PC-9 (cell line): ENCODE measurements around the gene EDC3. TPM values are rescaled to one million over a fixed set of nuclear protein-coding genes. Genes with fewer than 3 reads are reported as not detected.

ENCODE experiments used
- BruUV-seq: library from RNA; stranded (reverse); fragments of 400-500 nt; replicated peaks from 2 replicates; lab custom pipeline; 2021; lab: Mats Ljungman, UMichigan
- CTCF ChIA-PET: fragments of 300-600 bp; sonication (Branson Sonifier 250); formaldehyde crosslinking; loops from one replicate; lab custom pipeline; 2022; ENCODE audit warnings: antibody characterized with exemption; lab: Charles Lee
- POLR2A ChIA-PET: fragments of 300-600 bp; sonication (Branson Sonifier 250); formaldehyde crosslinking; loops from one replicate; lab custom pipeline; 2022; ENCODE audit warnings: antibody characterized with exemption; ENCODE audit not compliant: unreplicated experiment; lab: Charles Lee
- DNase-seq, 2 experiments: peaks; one replicate each; pipeline versions ENCODE4 v3.0.0 to v3.0.0-alpha.2; 2015 to 2022; ENCODE audit warnings: mixed read lengths in 1 of 2
- H2AFZ ChIP-seq: fragments of 200-600 bp; sonication (generic); 2 replicates; pipeline ENCODE4 v1.8.1; 2017; ENCODE audit warnings: antibody characterized with exemption
- H3F3A ChIP-seq: fragments of 200-600 bp; sonication (generic); 2 replicates; pipeline ENCODE4 v1.8.1; 2017; ENCODE audit warnings: antibody characterized with exemption, mild to moderate bottlenecking, low read depth; ENCODE audit not compliant: insufficient read depth
- H3K27ac ChIP-seq: fragments of 200-600 bp; sonication (generic); 2 replicates; pipeline ENCODE4 v1.6.1; 2016; ENCODE audit warnings: mixed run types
- H3K27me3 ChIP-seq: fragments of 200-600 bp; sonication (generic); 2 replicates; pipeline ENCODE4 v1.6.1; 2016; ENCODE audit warnings: low read depth, mixed run types; ENCODE audit not compliant: insufficient read depth
- H3K36me3 ChIP-seq: fragments of 200-600 bp; sonication (generic); 2 replicates; pipeline ENCODE4 v1.6.1; 2016; ENCODE audit warnings: low read depth, mixed run types
- H3K4me1 ChIP-seq: fragments of 200-600 bp; sonication (generic); replicated peaks from 2 replicates; pipeline ENCODE4 v1.6.1; 2016; ENCODE audit warnings: mixed run types; ENCODE audit not compliant: insufficient read depth
- H3K4me2 ChIP-seq: fragments of 200-600 bp; sonication (generic); 2 replicates; pipeline ENCODE4 v1.6.1; 2017; ENCODE audit warnings: mixed run types
- H3K4me3 ChIP-seq: fragments of 200-600 bp; sonication (generic); 2 replicates; pipeline ENCODE4 v1.6.1; 2016; ENCODE audit warnings: mixed run types
- H3K79me2 ChIP-seq: fragments of 200-600 bp; sonication (generic); 2 replicates; pipeline ENCODE4 v1.6.1; 2017; ENCODE audit warnings: low read depth, mixed run types
- H3K9me2 ChIP-seq: fragments of 200-600 bp; sonication (generic); 2 replicates; pipeline ENCODE4 v1.8.1; 2017; ENCODE audit warnings: mild to moderate bottlenecking; ENCODE audit not compliant: insufficient read depth
- H3K9me3 ChIP-seq: fragments of 200-600 bp; sonication (generic); 2 replicates; pipeline ENCODE4 v1.8.1; 2016; ENCODE audit warnings: low read depth; ENCODE audit not compliant: insufficient read depth
- H4K20me1 ChIP-seq: fragments of 200-600 bp; sonication (generic); 2 replicates; pipeline ENCODE4 v1.8.1; 2017; ENCODE audit not compliant: insufficient read depth
- CTCF ChIP-seq: fragments of 200-600 bp; sonication (generic); conservative IDR thresholded peaks from 2 replicates; pipeline ENCODE4 v1.6.1; 2017; ENCODE audit warnings: mixed run types, antibody characterized with exemption, mild to moderate bottlenecking, moderate library complexity
- EZH2 ChIP-seq: fragments of 200-600 bp; sonication (generic); IDR thresholded peaks from 2 replicates; pipeline ENCODE4 v1.8.0; 2017; ENCODE audit warnings: antibody characterized with exemption, low read depth
- intact Hi-C: fragments of 100-400 bp; cut with micrococcal nuclease; formaldehyde crosslinking; loops from one replicate; pipeline ENCODE4 v1.10.0; 2022; ENCODE audit not compliant: unreplicated experiment
- total RNA-seq: library from RNA; stranded (reverse); gene quantifications from 2 replicates; pipeline ENCODE4 v1.2.3, GENCODE V29; 2021

EDC3 gene
- total RNA-seq, 1 experiment from 2014 or later, result 46.3 TPM

DNA sequence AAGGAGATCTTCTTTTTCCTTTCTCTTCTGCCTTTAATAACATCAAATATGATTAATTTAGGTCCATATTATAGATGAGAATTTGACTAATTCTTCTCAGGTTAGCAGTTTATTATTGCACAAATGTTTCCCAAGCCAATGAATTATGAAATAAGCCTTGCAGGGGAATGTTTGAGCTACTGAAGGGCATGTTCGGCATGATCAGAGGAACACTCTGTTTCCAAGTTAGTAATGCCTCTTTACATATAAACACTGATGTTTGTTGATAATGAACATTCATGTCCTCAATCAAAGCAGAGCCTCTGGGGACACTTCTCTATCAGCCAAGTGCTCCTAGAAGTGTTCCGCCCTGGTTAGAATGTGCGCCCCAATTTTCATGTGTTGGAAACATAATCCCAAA is 39.5 kb upstream of the EDC3 start:
- Histone ChIP-seq H3K9me3 (no peaks in the 10 kb centered on the region), H3K36me3 (no peaks in the 10 kb centered on the region), H3K4me2 (no peak overlapping the region), H3K4me1 (no peaks in the 10 kb centered on the region), H3F3A (no peaks in the 10 kb centered on the region), H3K9me2 (no peaks in the 10 kb centered on the region), H3K27me3 (peaks cover 27% of the 10 kb centered on the region), H3K27ac (no peak overlapping the region), H3K4me3 (no peak overlapping the region), H2AFZ (no peak overlapping the region), H3K79me2 (no peaks in the 10 kb centered on the region), H4K20me1 (no peaks in the 10 kb centered on the region)
- ChIA-PET CTCF (no interaction called here), POLR2A (no interaction called here)
- DNase-seq, result no peak
- intact Hi-C loops, result no loop called here
- TF ChIP-seq CTCF (no peak), EZH2 (no peak)
- no TSS peak for BruUV-seq

- TF ChIP-seq EZH2, result no peak
- H3K9me3 ChIP-seq, result no peaks in the 10 kb centered on the region
- no peak overlapping the region for H2AFZ ChIP-seq
- H4K20me1 ChIP-seq, result no peaks in the 10 kb centered on the region
- no peaks in the 10 kb centered on the region for H3K9me2 ChIP-seq
- POLR2A ChIA-PET, result no interaction called here
- DNase-seq, result no peak
- H3K79me2 ChIP-seq, result no peaks in the 10 kb centered on the region
- H3K4me1 ChIP-seq, result no peaks in the 10 kb centered on the region
- H3K4me3 ChIP-seq, result no peak overlapping the region
- no peaks in the 10 kb centered on the region for H3F3A ChIP-seq
- H3K4me2 ChIP-seq, result no peak overlapping the region
- CTCF ChIA-PET, result no interaction called here
- no peak overlapping the region for H3K27ac ChIP-seq
- intact Hi-C loops, result no loop called here
- no peaks in the 10 kb centered on the region for H3K36me3 ChIP-seq
- H3K27me3 ChIP-seq, result peaks cover 16% of the 10 kb centered on the region
- no TSS peak for BruUV-seq
These were observed 37.4 kb upstream of the EDC3 start for GRCh38 chr15:74733269-74733668.

- H3K9me2 ChIP-seq, result no peaks in the 10 kb centered on the region
- H3K4me3 ChIP-seq, result no peak overlapping the region
- H3K9me3 ChIP-seq, result no peaks in the 10 kb centered on the region
- TF ChIP-seq EZH2, result no peak
- no peak for TF ChIP-seq CTCF
- H4K20me1 ChIP-seq, result no peaks in the 10 kb centered on the region
- peaks cover 13% of the 10 kb centered on the region for H3K27me3 ChIP-seq
- no peak overlapping the region for H2AFZ ChIP-seq
- H3K79me2 ChIP-seq, result no peaks in the 10 kb centered on the region
- BruUV-seq, result no TSS peak
- H3F3A ChIP-seq, result no peaks in the 10 kb centered on the region
- H3K4me2 ChIP-seq, result no peak overlapping the region
- H3K27ac ChIP-seq, result no peak overlapping the region
- no peaks in the 10 kb centered on the region for H3K36me3 ChIP-seq
- intact Hi-C loops, result no loop called here
- no peaks in the 10 kb centered on the region for H3K4me1 ChIP-seq
- ChIA-PET POLR2A (interaction anchor here (0.7 kb wide), 1 partner anchor 393 kb away, joined by 9 read pairs; no protein-coding TSS in a partner anchor), CTCF (no interaction called here)
- DNase-seq, result no peak
These were observed 37.0 kb upstream of the EDC3 start for GRCh38 chr15:74732846-74733245.
